Nephron (organoid): Measurements from ENCODE around the gene CYP4Z1.
"Not testable (repeated sequence)": the region's sequence is repeated elsewhere in the genome, so short reads cannot be mapped to it uniquely, and the experiment has no call there.

Source experiments
- H3K27ac Mint-ChIP-seq, 3 experiments: 2 replicates each; pipeline ENCODE4 v1.8.0; 2020; ENCODE audit warnings: mixed read lengths in 3 of 3, mild to moderate bottlenecking in 2 of 3, moderate library complexity in 1 of 3
- H3K27me3 Mint-ChIP-seq: 2 replicates; pipeline ENCODE4 v1.8.0; 2021; ENCODE audit warnings: low read depth, mild to moderate bottlenecking, moderate library complexity, mixed read lengths
- H3K36me3 Mint-ChIP-seq: 2 replicates; pipeline ENCODE4 v1.8.0; 2020; ENCODE audit warnings: low read depth, mixed read lengths
- H3K4me1 Mint-ChIP-seq: 2 replicates; pipeline ENCODE4 v1.8.0; 2020; ENCODE audit warnings: mixed read lengths
- H3K4me3 Mint-ChIP-seq, 3 experiments: 2 replicates each; pipeline ENCODE4 v1.8.0; 2020; ENCODE audit warnings: mild to moderate bottlenecking in 3 of 3, mixed read lengths in 3 of 3, moderate library complexity in 2 of 3
- H3K9me3 Mint-ChIP-seq: 2 replicates; pipeline ENCODE4 v1.8.0; 2020; ENCODE audit warnings: mixed read lengths
- CTCF ChIP-seq, 3 experiments: fragments of 200-600 bp; sonication (generic); IDR thresholded peaks; one replicate each; pipeline ENCODE4 v1.5.0; 2021; ENCODE audit warnings: antibody characterized with exemption in 3 of 3; ENCODE audit not compliant: unreplicated experiment in 3 of 3

CYP4Z1 gene

DNA sequence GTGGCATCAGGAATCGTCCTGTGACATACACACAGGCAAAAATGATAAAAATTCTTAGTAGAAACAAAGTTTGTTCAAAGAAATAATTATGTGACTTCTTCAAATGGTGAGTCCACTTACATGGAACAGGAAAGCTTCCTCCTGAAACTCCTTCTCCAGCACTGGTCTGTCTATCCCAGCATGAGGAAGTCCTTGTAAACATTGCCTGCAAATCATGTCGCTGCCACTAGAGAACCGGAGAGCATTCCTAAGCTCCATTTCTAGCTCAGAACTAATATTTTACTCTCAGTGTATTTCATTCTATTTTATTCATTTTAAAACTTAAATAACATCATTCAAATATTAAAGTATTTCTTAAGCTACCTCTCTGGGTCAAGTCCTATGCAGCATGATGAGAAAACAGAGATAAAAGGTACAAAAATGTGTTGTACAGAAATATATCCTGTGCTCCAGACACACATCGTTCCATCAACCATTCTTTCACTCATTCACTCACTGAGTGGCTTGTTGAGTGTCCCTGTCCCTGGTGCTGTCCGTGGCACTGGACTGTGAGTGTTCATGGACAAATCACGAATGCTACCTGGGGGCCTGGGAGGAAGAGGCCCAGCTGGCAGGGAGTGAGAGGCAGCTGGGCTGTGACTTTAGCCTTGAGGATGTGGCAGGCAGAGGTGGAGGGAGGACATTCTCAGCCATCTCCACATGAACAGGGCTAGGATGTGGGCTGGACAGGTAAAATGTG lies 80.2 kb downstream of the CYP4Z1 start:
- H3K4me1 Mint-ChIP-seq = peaks cover 5% of the 10 kb centered on the region
- peaks cover 9% of the 10 kb centered on the region for H3K27me3 Mint-ChIP-seq
- no peak overlapping the region for H3K27ac Mint-ChIP-seq
- H3K36me3 Mint-ChIP-seq = no peaks in the 10 kb centered on the region
- peaks cover 5% of the 10 kb centered on the region for H3K9me3 Mint-ChIP-seq
- H3K4me3 Mint-ChIP-seq = no peak overlapping the region
- TF ChIP-seq CTCF (IDR thresholded peaks at IDR 0.05; ENCODE audit: unreplicated experiment in 3 of 3) = no peak

- H3K27ac Mint-ChIP-seq, H3K36me3 Mint-ChIP-seq, H3K27me3 Mint-ChIP-seq, H3K4me1 Mint-ChIP-seq, H3K4me3 Mint-ChIP-seq: not testable (repeated sequence)
- peaks cover 13% of the 10 kb centered on the region for H3K9me3 Mint-ChIP-seq
Measured at GRCh38 chr1:47149162-47149561, 82.1 kb downstream of the CYP4Z1 start.

- H3K27ac Mint-ChIP-seq, H3K4me3 Mint-ChIP-seq, H3K36me3 Mint-ChIP-seq, H3K27me3 Mint-ChIP-seq, H3K4me1 Mint-ChIP-seq: not testable (repeated sequence)
- H3K9me3 Mint-ChIP-seq = peaks cover 34% of the 10 kb centered on the region
Measured at GRCh38 chr1:47156457-47156856, 89.4 kb downstream of the CYP4Z1 start.

DNA sequence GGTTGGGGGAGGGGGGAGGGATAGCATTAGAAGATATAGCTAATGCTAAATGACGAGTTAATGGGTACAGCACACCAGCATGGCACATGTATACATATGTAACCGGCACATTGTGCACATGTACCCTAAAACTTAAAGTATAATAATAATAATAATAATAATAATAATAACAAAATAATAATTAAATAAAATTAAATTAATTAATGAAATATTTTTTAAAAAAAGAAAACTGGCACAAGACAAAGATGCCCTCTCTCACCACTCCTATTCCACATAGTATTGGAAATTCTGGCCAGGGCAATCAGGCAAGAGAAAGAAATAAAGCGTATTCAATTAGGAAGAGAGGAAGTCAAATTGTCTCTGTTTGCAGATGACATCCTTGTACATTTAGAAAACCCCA lies 90.9 kb downstream of the CYP4Z1 start:
- not testable (repeated sequence) for H3K4me1 Mint-ChIP-seq, H3K27ac Mint-ChIP-seq, H3K27me3 Mint-ChIP-seq, H3K36me3 Mint-ChIP-seq, H3K4me3 Mint-ChIP-seq
- peaks cover 30% of the 10 kb centered on the region for H3K9me3 Mint-ChIP-seq

DNA sequence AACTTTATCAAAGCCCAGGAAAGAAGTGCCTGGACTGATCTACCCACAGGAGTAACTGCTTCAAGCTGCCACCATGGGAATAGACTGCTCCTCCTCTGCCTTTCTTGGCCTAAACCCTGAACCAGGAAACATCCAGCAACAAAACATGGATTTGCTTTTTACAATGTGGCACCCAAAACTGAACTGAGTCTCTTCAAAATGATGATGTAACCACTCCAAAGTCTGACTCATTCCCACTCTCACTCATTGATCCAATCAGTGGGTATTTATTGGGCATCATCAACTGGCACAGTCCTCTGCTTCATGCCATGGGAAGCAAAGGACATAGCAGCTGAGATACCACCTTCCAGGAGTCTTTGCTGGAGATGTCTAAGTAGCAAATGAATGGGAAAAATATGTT lies 93.7 kb downstream of the CYP4Z1 start:
- H3K27ac Mint-ChIP-seq = no peak overlapping the region
- H3K36me3 Mint-ChIP-seq = no peaks in the 10 kb centered on the region
- TF ChIP-seq CTCF (IDR thresholded peaks at IDR 0.05; ENCODE audit: unreplicated experiment in 3 of 3) = no peak
- peaks cover 4% of the 10 kb centered on the region for H3K27me3 Mint-ChIP-seq
- no peak overlapping the region for H3K4me3 Mint-ChIP-seq
- H3K4me1 Mint-ChIP-seq = no peaks in the 10 kb centered on the region
- H3K9me3 Mint-ChIP-seq = peaks cover 19% of the 10 kb centered on the region

- no peak for TF ChIP-seq CTCF (IDR thresholded peaks at IDR 0.05; ENCODE audit: unreplicated experiment in 3 of 3)
- Mint-ChIP-seq H3K36me3 (no peaks in the 10 kb centered on the region), H3K9me3 (peaks cover 13% of the 10 kb centered on the region), H3K27me3 (peaks cover 4% of the 10 kb centered on the region), H3K27ac (peak overlapping the region; percentile 37 to 88 (median 69)), H3K4me3 (no peak overlapping the region), H3K4me1 (no peaks in the 10 kb centered on the region)
Measured at GRCh38 chr1:47161298-47162040, 94.4 kb downstream of the CYP4Z1 start.

- Mint-ChIP-seq H3K27ac (no peak overlapping the region), H3K36me3 (no peaks in the 10 kb centered on the region), H3K4me3 (no peak overlapping the region), H3K9me3 (peaks cover 18% of the 10 kb centered on the region), H3K27me3 (peaks cover 4% of the 10 kb centered on the region), H3K4me1 (no peaks in the 10 kb centered on the region)
- TF ChIP-seq CTCF (IDR thresholded peaks at IDR 0.05; ENCODE audit: unreplicated experiment in 3 of 3) = no peak
Measured at GRCh38 chr1:47164552-47164951, 97.5 kb downstream of the CYP4Z1 start.
